Stimulated activated CD4-positive, alpha-beta T cell treated with anti-CD3 and anti-CD28 coated beads, Interleukin-12 subunit alpha, Interleukin-12 subunit beta, amount 100 ng/mL, for 48 hours (primary cell): ENCODE results near the gene ASPDH.
"Not testable (repeated sequence)": the region's sequence is repeated elsewhere in the genome, so short reads cannot be mapped to it uniquely, and the experiment has no call there.

Experiments
- DNase-seq, 3 donors: peaks; one replicate each; pipeline ENCODE4 v3.0.0-alpha.2; 2020; ENCODE audit warnings: low read depth in 2 of 3, low spot score in 1 of 3

The ASPDH gene

GRCh38 chr19:50548191-50549058, 34.7 kb upstream of the ASPDH start:
- no peak for DNase-seq

GRCh38 chr19:50547385-50548190, 33.9 kb upstream of the ASPDH start:
- DNase-seq: no peak

DNA sequence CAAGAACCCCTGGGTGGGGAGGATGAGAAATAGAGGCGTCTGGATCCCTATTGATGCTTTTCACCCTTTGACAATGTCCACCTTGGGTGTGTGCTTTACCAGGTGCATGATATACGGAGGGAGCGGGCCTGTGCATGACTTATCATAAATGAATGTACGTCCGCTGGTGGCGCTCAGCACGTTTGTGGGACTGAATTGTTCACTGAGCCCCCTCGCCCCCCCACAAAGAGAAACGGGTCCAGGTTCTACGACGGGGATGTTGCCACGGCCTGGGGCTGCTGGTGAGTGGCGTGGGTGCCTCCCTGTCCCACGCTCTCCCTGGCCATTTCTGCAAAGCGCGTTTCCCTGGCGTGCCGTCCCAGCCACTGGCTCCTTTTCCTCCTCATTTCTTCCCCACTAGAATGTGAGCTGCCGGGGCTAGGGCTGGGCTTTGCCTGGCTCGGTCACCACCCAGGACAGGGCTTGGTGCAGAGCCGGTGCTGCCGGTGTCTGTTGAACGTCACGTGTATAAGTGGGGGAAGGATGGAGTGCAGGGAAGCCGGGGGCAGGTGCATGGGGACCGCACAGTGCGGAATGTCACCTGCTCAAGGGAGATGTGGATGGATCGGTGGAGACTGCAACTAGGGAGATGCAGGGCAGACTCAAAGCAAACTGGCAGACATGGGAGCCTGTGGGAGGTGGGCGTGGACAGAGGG, 33.0 kb upstream of the ASPDH start:
- no peak for DNase-seq

GRCh38 chr19:50542943-50543342, 29.2 kb upstream of the ASPDH start:
- no peak for DNase-seq

DNA sequence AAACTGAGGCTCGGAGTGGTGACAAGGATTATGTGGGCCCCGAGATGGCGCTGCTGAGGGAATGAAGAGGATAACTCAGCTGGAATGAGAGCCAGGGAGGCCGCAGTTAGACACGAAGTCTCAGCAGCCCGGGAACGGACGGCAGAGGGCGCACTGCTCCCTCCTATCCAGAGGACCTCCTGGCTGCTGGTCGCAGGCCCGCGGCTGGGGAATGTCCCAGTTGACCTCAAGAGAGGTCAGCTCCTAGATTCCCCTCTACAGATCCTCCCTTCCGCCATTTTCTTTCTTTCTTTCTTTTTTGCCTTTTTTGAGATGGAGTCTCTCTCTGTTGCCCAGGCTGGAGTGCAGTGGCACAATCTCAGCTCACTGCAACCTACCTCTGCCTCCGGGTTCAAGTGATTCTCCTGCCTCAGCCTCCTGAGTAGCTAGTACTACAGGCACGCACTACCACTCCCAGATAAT, 24.1 kb upstream of the ASPDH start:
- peak; percentile 51 to 66 (median 66) for DNase-seq

GRCh38 chr19:50537306-50537685, 23.6 kb upstream of the ASPDH start:
- no peak for DNase-seq

- no peak for DNase-seq
These were observed 23.1 kb upstream of the ASPDH start for GRCh38 chr19:50536662-50537305.

DNA sequence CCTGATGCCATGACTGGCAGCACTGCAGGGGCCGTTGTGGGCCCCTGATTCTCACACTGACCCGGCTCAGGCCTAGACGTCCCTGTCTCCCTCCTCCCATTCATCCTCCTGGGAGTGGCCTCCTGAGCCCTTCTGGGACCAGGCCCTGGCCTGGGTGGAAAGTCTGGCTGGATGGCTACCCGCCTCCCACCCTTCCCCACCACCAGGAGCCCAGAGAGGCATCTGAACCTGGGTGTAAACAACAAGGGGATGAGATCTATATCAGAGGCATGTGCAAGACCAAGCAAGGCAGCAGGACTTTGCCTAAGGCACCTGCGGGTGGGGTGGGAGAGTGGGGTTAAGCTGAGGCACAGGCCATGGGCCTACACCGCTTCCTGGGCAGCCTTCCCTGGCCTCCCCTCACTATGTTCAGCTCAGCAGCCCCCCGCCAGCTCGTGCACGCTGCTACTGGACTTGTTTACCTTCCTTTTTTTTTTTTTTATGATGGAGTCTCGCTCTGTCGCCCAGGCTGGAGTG, 22.0 kb upstream of the ASPDH start:
- DNase-seq: no peak

- no peak for DNase-seq
These were observed 20.8 kb upstream of the ASPDH start for GRCh38 chr19:50534478-50534877.

DNA sequence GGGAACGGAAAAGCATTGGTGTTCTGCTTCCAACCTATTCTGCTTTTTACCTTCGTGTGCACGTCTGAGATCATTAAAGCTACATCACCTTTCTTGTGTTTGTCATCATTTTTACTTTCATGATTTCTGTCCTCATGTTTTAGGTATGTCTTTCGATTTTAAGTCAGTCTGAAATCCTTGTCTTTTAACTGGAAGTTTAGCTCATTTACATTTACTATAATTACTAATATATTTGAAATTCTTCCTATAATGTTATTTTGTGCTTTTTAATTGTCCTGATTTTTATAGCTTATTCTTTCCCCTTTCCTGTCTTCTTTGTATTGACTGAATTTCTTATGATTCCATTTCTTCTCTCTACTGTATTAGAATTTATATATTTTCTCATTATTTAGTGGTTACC, 19.2 kb upstream of the ASPDH start:
- no peak for DNase-seq

- DNase-seq: no peak
These were observed 17.5 kb upstream of the ASPDH start for GRCh38 chr19:50531171-50531612.

GRCh38 chr19:50528052-50528451, 14.3 kb upstream of the ASPDH start:
- not testable (repeated sequence) for DNase-seq

- DNase-seq: no peak
These were observed 9.2 kb upstream of the ASPDH start for GRCh38 chr19:50522881-50523280.

- DNase-seq: no peak
These were observed 7.2 kb upstream of the ASPDH start for GRCh38 chr19:50520822-50521465.

DNA sequence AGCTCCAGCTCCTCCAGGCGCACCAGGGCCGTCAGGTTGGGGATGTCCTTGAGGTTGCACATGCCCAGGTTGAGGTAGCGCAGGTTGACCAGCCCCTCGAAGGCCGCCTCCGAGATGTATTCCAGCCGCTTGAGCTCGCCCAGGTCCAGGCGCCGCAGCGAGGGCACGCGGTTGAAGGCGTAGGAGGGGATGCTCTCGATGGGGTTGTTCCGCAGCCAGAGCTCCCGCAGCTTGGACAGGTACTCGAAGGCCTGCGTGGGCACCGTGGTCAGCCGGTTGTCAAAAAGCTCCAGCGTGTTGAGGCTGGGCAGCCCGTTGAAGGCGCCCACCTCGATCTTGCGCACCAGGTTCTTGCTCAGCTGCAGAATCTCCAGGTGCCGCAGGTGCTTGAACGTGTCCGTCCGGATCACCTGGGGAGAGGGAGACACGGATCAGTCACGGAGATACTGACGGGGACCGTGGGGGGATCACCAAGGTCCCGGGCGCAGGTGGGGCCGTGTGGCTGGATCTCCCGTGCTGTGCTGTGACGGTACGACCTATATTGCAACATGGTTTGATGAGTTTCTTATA, 5.4 kb upstream of the ASPDH start:
- no peak for DNase-seq

- no peak for DNase-seq
These were observed 4.6 kb upstream of the ASPDH start for GRCh38 chr19:50518091-50519005.

GRCh38 chr19:50517704-50518075, 4.0 kb upstream of the ASPDH start:
- no peak for DNase-seq

DNA sequence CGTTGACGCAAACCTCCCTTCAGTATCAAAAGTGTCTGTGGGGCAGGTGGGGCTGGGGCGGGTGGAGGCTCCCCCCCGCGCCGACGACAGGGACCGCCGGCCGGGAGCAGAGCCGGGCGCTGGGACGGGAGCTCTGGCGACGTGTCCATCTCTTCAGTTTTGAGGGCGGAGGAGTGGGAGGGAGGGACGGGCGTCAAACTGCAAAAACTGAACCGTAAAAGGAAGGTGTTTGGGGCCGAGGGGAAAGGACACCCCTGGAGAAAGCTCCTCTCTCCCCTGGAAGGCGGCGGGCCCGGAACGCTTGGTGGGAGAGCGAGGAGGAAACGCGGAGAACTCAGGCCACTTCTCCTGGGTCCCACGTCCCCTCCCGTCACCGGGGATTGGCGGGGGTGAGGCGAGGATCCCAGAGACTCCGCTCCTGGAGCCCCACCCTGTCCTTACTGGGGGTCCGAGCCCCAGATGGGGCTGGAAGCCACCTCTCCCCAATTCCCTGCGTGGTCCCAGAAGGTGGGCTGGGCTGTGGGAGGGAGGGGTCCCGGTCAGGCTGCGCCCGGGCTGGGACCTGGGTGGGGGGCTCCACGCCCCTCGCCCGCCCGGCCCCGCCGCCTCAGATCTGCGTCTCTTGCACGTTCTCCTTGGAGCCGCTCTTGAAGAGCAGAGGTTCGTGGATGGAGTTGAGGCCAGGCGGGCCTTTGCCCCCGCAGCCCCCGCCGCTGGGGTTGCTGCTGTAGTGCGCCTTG, 3.4 kb upstream of the ASPDH start:
- DNase-seq: no peak
